ENCODE measurements around the gene APOL5.
"Not testable (repeated sequence)": the region's sequence is repeated elsewhere in the genome, so short reads cannot be mapped to it uniquely, and the experiment has no call there.

Gene APOL5, protein sequence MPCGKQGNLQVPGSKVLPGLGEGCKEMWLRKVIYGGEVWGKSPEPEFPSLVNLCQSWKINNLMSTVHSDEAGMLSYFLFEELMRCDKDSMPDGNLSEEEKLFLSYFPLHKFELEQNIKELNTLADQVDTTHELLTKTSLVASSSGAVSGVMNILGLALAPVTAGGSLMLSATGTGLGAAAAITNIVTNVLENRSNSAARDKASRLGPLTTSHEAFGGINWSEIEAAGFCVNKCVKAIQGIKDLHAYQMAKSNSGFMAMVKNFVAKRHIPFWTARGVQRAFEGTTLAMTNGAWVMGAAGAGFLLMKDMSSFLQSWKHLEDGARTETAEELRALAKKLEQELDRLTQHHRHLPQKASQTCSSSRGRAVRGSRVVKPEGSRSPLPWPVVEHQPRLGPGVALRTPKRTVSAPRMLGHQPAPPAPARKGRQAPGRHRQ

DNA sequence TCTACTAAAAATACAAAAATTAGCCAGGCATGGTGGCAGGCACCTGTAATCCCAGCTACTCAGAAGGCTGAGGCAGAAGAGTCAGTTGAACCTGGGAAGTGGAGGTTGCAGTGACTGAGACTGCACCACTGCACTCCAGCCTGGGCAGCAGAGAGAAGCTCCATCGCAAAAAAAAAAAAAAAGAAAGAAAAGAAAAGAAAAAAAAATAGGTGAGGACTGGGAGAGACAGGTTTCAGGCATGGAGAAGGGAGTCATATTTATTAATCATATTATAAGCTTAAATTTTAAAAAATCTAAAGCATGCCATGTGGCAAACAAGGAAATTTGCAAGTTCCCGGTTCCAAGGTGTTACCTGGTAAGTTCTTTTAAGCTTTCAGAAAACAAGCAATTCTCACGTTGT, at the start of gene APOL5:
Gene APOL5 (plus strand): TSS at position 301 of the 400 bp plus-strand sequence. CDS start 0 bp downstream, at position 301.
- ChIA-PET POLR2A (ENCODE audit: low non-redundant PET) (no interaction called here), CTCF (no interaction called here)
- no peak for DNase-seq (ENCODE audit: low spot score)
- H3K27ac ChIP-seq: no peak within 1 kb of the TSS
- TF ChIP-seq, protein P1, sequence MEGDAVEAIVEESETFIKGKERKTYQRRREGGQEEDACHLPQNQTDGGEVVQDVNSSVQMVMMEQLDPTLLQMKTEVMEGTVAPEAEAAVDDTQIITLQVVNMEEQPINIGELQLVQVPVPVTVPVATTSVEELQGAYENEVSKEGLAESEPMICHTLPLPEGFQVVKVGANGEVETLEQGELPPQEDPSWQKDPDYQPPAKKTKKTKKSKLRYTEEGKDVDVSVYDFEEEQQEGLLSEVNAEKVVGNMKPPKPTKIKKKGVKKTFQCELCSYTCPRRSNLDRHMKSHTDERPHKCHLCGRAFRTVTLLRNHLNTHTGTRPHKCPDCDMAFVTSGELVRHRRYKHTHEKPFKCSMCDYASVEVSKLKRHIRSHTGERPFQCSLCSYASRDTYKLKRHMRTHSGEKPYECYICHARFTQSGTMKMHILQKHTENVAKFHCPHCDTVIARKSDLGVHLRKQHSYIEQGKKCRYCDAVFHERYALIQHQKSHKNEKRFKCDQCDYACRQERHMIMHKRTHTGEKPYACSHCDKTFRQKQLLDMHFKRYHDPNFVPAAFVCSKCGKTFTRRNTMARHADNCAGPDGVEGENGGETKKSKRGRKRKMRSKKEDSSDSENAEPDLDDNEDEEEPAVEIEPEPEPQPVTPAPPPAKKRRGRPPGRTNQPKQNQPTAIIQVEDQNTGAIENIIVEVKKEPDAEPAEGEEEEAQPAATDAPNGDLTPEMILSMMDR (conservative IDR thresholded peaks at IDR 0.05; ENCODE audit: low read depth): no peak

DNA sequence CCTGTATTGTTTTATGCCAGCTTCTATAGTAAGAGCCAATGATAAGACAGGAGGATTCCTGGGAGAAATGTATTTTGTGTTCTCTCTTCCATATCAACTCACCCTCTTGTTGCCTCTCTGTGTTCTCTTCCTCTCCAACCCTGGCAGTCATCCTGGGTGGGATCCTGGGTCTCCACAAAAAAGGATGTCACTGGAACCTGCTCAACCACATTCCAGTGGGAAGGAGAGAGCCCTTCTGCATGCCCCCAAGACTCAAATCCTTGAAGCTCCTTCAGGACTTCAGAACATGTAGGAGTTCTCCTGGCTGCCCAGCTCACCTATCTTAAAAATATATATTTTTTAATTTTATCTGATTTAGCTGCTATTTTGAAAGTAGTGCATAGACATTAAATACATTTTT, 43.3 kb upstream of the APOL5 start:
- DNase-seq (ENCODE audit: low spot score): no peak
- TF ChIP-seq, protein P1 (conservative IDR thresholded peaks at IDR 0.05; ENCODE audit: low read depth): no peak
- POLR2A ChIA-PET (ENCODE audit: low non-redundant PET): no interaction called here
- H3K27ac ChIP-seq: no peak overlapping the region
- CTCF ChIA-PET: no interaction called here

DNA sequence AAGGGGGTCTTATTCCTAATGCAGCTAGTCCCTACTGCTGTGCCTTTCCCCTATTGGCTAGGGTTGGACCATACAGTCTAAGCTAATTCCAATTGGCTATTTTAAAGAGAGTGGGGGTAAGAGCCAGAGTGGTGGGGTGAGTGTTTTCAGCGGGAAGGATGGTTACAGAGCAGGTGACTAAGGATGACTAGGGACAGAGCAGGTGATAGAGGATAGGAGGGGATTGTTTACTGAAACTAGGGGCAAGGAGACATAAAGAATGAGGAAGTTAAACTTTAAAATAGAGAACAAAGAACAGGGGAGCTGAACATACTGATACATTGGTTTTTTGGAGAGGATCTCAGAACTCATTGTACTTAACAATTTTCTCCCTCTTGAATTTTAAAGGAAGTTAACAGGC, 41.6 kb upstream of the APOL5 start:
- POLR2A ChIA-PET (ENCODE audit: low non-redundant PET); H3K27ac ChIP-seq; DNase-seq (ENCODE audit: low spot score); CTCF ChIA-PET: not testable (repeated sequence)

DNA sequence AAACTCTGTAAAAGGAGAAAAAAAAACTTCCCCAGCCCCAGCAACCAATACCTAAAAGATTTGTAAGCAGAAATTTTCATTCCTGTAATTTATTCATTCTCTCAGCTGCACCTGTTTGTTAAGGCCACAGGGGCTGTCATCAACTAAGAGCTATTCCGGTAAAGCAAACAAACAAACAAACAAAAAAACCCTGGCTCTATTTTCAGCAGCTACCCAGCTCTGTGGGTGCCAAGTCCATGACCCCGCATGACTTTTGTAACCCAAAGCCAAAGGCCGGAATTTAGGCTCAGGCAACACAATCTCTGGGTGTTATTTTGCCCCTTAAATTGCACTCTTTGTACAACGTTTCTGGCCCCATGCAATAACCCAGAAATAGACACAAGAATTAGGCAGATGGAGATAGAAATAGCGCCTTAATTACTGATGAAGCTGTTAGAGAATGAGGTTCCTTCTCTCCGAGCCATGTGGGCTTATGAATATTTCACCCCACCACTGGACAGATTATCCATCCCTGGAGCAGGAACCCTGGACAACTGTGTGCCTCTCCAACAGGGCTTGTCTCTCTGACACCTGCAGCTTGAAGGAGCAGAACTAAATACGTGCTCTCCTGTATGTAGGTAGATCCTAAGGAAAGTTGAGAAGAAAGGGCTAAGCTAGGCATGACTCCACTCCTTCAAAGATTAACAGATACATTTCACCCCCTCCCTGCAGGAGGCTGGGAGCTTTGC, 40.0 kb upstream of the APOL5 start:
- ChIA-PET CTCF (interaction anchor here (0.8 kb wide), 1 partner anchor 159 kb away, joined by 3 read pairs; no protein-coding TSS in a partner anchor), POLR2A (ENCODE audit: low non-redundant PET) (no interaction called here)
- no peak for DNase-seq (ENCODE audit: low spot score)
- TF ChIP-seq, protein P1 (conservative IDR thresholded peaks at IDR 0.05; ENCODE audit: low read depth): no peak
- no peak overlapping the region for H3K27ac ChIP-seq

DNA sequence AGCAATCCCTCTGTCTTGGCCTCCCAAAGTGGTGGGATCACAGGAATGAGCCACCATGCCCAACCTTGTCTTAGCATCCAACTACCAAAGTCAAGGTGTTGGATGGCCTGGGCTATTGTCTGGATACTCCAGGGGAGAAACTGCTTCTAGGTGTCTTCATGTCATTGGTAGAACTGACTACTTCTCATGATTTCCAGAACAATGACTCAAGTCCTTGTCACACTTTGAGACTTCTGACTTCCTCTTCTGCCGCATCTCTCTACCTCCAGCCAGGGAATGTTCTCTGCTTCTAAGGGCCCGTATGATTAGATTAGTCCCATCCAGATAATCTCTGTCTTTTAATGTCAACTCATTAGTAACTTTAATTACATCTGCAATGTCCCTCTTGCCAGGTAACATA, 38.8 kb upstream of the APOL5 start:
- CTCF ChIA-PET: interaction anchor here (0.8 kb wide), 1 partner anchor 158 kb away, joined by 3 read pairs; no protein-coding TSS in a partner anchor
- POLR2A ChIA-PET (ENCODE audit: low non-redundant PET): no interaction called here
- TF ChIP-seq, protein P1 (conservative IDR thresholded peaks at IDR 0.05; ENCODE audit: low read depth): no peak

DNA sequence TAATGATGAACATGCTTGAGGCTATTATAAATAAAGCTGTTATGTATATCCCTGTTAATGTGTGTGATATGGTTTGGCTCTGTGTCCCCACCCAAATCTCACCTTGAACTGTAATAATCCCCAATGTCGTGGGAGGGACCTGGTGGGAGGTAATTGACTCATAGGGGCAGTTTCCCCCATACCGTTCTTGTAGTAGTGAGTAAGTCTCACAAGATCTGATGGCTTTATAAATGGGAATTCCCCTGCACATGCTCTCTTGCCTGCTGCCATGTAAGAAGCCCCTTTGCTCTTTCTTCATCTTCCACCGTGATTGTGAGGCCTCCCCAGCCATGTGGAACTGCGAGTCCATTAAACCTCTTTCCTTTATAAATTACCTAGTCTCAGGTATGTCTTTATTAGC, 38.2 kb upstream of the APOL5 start:
- CTCF ChIA-PET: interaction anchor here (0.6 kb wide), 1 partner anchor 617 kb away, joined by 4 read pairs; no protein-coding TSS in a partner anchor
- H3K27ac ChIP-seq; DNase-seq (ENCODE audit: low spot score); POLR2A ChIA-PET (ENCODE audit: low non-redundant PET): not testable (repeated sequence)

More for the DNA sequence above, 38.8 kb upstream of the APOL5 start:
- no peak for DNase-seq (ENCODE audit: low spot score)
- H3K27ac ChIP-seq: no peak overlapping the region

DNA sequence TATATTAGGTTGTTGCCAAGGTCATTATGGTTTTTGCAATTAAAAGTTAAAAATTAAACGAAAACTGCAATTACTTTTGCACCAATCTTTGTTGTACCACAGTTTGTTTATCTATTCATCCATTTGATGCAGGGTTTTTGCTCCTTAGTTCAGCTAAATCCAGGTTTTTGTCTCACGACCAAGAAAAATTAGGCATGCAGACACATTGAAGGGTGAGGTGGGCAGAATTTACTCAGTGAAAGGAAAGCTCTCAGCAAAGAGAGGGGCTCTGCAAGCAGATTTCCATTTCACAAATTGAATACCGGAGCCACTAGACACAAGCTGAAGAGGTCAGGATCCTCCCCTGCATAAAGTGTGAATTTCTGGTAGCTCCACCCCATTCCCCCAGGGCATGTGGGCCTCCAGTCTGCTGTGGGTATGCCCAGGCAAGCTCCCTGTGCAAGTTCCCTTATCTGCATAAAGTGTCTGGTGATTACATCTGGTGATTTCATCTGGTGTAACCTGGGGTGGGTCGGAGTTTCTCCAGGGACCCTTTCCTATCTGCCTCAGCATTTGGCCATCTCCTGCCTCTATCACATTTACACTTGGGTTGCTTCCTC, 36.1 kb upstream of the APOL5 start:
- no peak overlapping the region for H3K27ac ChIP-seq
- no peak for DNase-seq (ENCODE audit: low spot score)
- ChIA-PET POLR2A (ENCODE audit: low non-redundant PET) (no interaction called here), CTCF (no interaction called here)
- TF ChIP-seq, protein P1 (conservative IDR thresholded peaks at IDR 0.05; ENCODE audit: low read depth): no peak
